Measurements from ENCODE around the gene RNF133. TPM values are rescaled to one million over a fixed set of nuclear protein-coding genes. Genes with fewer than 3 reads are reported as not detected.
"Not testable (repeated sequence)": the region's sequence is repeated elsewhere in the genome, so short reads cannot be mapped to it uniquely, and the experiment has no call there.

The RNF133 gene
- polyA plus RNA-seq, 1 donor from 2014 or later: not detected

GRCh38 chr7:122706836-122707235, 7.9 kb upstream of the RNF133 start:
- H3K4me1 Mint-ChIP-seq: no peaks in the 10 kb centered on the region
- peaks cover 0 to 10% (median 5%) of the 10 kb centered on the region in 3 donors for H3K9me3 Mint-ChIP-seq
- H3K27ac Mint-ChIP-seq: no peak overlapping the region
- H3K27me3 Mint-ChIP-seq: no peaks in the 10 kb centered on the region
- no peak overlapping the region for H3K4me3 Mint-ChIP-seq
- H3K36me3 Mint-ChIP-seq: no peaks in the 10 kb centered on the region

GRCh38 chr7:122702872-122703510, 4.1 kb upstream of the RNF133 start, which contains the start of gene RNF148:
TSS of gene RNF148 (minus strand) at chr7:122702922. CDS start at chr7:122702750, 172 bp downstream.
- no peak within 1 kb of the TSS for H3K27ac Mint-ChIP-seq
- H3K27me3 Mint-ChIP-seq: no peaks in the 10 kb centered on the region
- no peak within 1 kb of the TSS for H3K4me3 Mint-ChIP-seq
- no peaks in the 10 kb centered on the region for H3K36me3 Mint-ChIP-seq
- H3K9me3 Mint-ChIP-seq: peaks cover 0 to 9% (median 5%) of the 10 kb centered on the region in 3 donors
- no peaks in the 10 kb centered on the region for H3K4me1 Mint-ChIP-seq

GRCh38 chr7:122695816-122696215, 3.1 kb downstream of the RNF133 start:
- H3K27me3 Mint-ChIP-seq: no peaks in the 10 kb centered on the region
- H3K9me3 Mint-ChIP-seq: no peaks in the 10 kb centered on the region
- no peak overlapping the region for H3K4me3 Mint-ChIP-seq
- no peaks in the 10 kb centered on the region for H3K4me1 Mint-ChIP-seq
- H3K27ac Mint-ChIP-seq: no peak overlapping the region
- H3K36me3 Mint-ChIP-seq: no peaks in the 10 kb centered on the region

- H3K36me3 Mint-ChIP-seq: no peaks in the 10 kb centered on the region
- no peak overlapping the region for H3K27ac Mint-ChIP-seq
Measured at GRCh38 chr7:122694697-122695096, 4.2 kb downstream of the RNF133 start.

GRCh38 chr7:122692769-122693309, 6.1 kb downstream of the RNF133 start:
- Mint-ChIP-seq H3K27ac (no peak overlapping the region), H3K4me3 (no peak overlapping the region), H3K9me3 (no peaks in the 10 kb centered on the region), H3K27me3 (no peaks in the 10 kb centered on the region), H3K36me3 (no peaks in the 10 kb centered on the region), H3K4me1 (no peaks in the 10 kb centered on the region)

More at GRCh38 chr7:122694697-122695096, 4.2 kb downstream of the RNF133 start:
- Mint-ChIP-seq H3K27me3 (no peaks in the 10 kb centered on the region), H3K4me3 (no peak overlapping the region), H3K9me3 (no peaks in the 10 kb centered on the region), H3K4me1 (no peaks in the 10 kb centered on the region)

- H3K4me3 Mint-ChIP-seq: no peak overlapping the region
- H3K36me3 Mint-ChIP-seq: no peaks in the 10 kb centered on the region
- H3K27me3 Mint-ChIP-seq: no peaks in the 10 kb centered on the region
- H3K27ac Mint-ChIP-seq: no peak overlapping the region
- no peaks in the 10 kb centered on the region for H3K4me1 Mint-ChIP-seq
- H3K9me3 Mint-ChIP-seq: no peaks in the 10 kb centered on the region
Measured at GRCh38 chr7:122691569-122692235, 7.2 kb downstream of the RNF133 start.

GRCh38 chr7:122689346-122690109, 9.4 kb downstream of the RNF133 start:
- Mint-ChIP-seq H3K27me3 (no peaks in the 10 kb centered on the region), H3K4me1 (no peaks in the 10 kb centered on the region), H3K4me3 (no peak overlapping the region), H3K36me3 (no peaks in the 10 kb centered on the region), H3K27ac (no peak overlapping the region), H3K9me3 (no peaks in the 10 kb centered on the region)

GRCh38 chr7:122688400-122688998, 10.4 kb downstream of the RNF133 start:
- no peak overlapping the region for H3K27ac Mint-ChIP-seq
- H3K9me3 Mint-ChIP-seq: no peaks in the 10 kb centered on the region
- H3K27me3 Mint-ChIP-seq: no peaks in the 10 kb centered on the region
- H3K4me1 Mint-ChIP-seq: no peaks in the 10 kb centered on the region
- no peak overlapping the region for H3K4me3 Mint-ChIP-seq
- H3K36me3 Mint-ChIP-seq: no peaks in the 10 kb centered on the region

GRCh38 chr7:122686360-122686878, 12.5 kb downstream of the RNF133 start:
- no peaks in the 10 kb centered on the region for H3K4me1 Mint-ChIP-seq

GRCh38 chr7:122684504-122684903, 14.4 kb downstream of the RNF133 start:
- no peak overlapping the region for H3K4me3 Mint-ChIP-seq
- H3K27me3 Mint-ChIP-seq: no peaks in the 10 kb centered on the region
- H3K9me3 Mint-ChIP-seq: no peaks in the 10 kb centered on the region
- no peaks in the 10 kb centered on the region for H3K4me1 Mint-ChIP-seq
- no peaks in the 10 kb centered on the region for H3K36me3 Mint-ChIP-seq
- H3K27ac Mint-ChIP-seq: no peak overlapping the region

More at GRCh38 chr7:122686360-122686878, 12.5 kb downstream of the RNF133 start:
- H3K27ac Mint-ChIP-seq: no peak overlapping the region
- H3K36me3 Mint-ChIP-seq: no peaks in the 10 kb centered on the region
- no peaks in the 10 kb centered on the region for H3K27me3 Mint-ChIP-seq
- no peaks in the 10 kb centered on the region for H3K9me3 Mint-ChIP-seq
- no peak overlapping the region for H3K4me3 Mint-ChIP-seq

GRCh38 chr7:122682815-122683550, 15.9 kb downstream of the RNF133 start:
- no peaks in the 10 kb centered on the region for H3K27me3 Mint-ChIP-seq

GRCh38 chr7:122681186-122681585, 17.7 kb downstream of the RNF133 start:
- H3K27ac Mint-ChIP-seq, H3K4me3 Mint-ChIP-seq, H3K36me3 Mint-ChIP-seq: not testable (repeated sequence)

More at GRCh38 chr7:122682815-122683550, 15.9 kb downstream of the RNF133 start:
- Mint-ChIP-seq H3K4me1 (no peaks in the 10 kb centered on the region), H3K36me3 (no peaks in the 10 kb centered on the region), H3K4me3 (no peak overlapping the region), H3K27ac (no peak overlapping the region), H3K9me3 (peaks cover 0 to 2% (median 0%) of the 10 kb centered on the region in 3 donors)

GRCh38 chr7:122679813-122680212, 19.1 kb downstream of the RNF133 start:
- no peaks in the 10 kb centered on the region for H3K27me3 Mint-ChIP-seq
- H3K4me3 Mint-ChIP-seq: no peak overlapping the region
- H3K4me1 Mint-ChIP-seq: no peaks in the 10 kb centered on the region
- H3K9me3 Mint-ChIP-seq: peaks cover 0 to 6% (median 0%) of the 10 kb centered on the region in 3 donors
- H3K27ac Mint-ChIP-seq: no peak overlapping the region
- H3K36me3 Mint-ChIP-seq: no peaks in the 10 kb centered on the region

More at GRCh38 chr7:122681186-122681585, 17.7 kb downstream of the RNF133 start:
- not testable (repeated sequence) for H3K27me3 Mint-ChIP-seq, H3K9me3 Mint-ChIP-seq, H3K4me1 Mint-ChIP-seq

- not testable (repeated sequence) for H3K27me3 Mint-ChIP-seq, H3K27ac Mint-ChIP-seq, H3K36me3 Mint-ChIP-seq, H3K4me3 Mint-ChIP-seq, H3K4me1 Mint-ChIP-seq, H3K9me3 Mint-ChIP-seq
Measured at GRCh38 chr7:122679269-122679709, 19.6 kb downstream of the RNF133 start.

All from IgD-negative memory B cell (primary cell).